Measurements from ENCODE around the gene FHIT. TPM values are rescaled to one million over a fixed set of nuclear protein-coding genes. Genes with fewer than 3 reads are reported as not detected.

The FHIT gene
- total and polyA plus RNA-seq, 10 of the 15 experiments (the other 5 are each of a cell fraction or from before 2014, with no cell fraction given): 4.2 to 14.9 (median 9.4) TPM

DNA sequence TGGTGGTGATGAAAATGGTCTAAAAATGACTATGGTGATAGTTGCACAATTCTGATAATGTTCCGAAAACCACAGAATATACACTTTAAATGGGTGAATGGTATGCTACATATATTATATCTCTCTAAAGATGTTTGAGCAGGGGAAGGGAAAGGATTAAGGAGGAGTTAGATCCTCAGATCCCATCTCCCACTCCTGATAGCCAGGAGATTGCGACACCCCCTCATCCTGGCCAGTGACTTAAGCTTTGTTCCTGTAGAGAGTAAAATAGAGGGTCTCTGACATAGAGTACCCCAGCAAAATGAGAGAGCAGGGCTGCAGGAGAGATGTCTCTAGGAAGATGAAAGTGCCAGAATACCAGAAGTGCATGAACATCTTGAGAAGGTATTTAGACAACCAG lies 984.8 kb downstream of the FHIT start:
- no TSS peak for BruUV-seq (replicated peaks)
- DNase-seq (ENCODE audit: low read depth, low spot score): no peak
- FAIRE-seq: no peak
- Histone ChIP-seq H3K27ac (ENCODE audit: control insufficient read depth, insufficient read depth) (no peak overlapping the region), H3K36me3 (ENCODE audit: control insufficient read depth in 2 of 2, insufficient read depth in 2 of 2, low read length in 1 of 2) (no peaks in the 10 kb centered on the region), H3K79me2 (ENCODE audit: control insufficient read depth, insufficient read depth, low read length) (no peaks in the 10 kb centered on the region), H3K4me2 (ENCODE audit: control insufficient read depth, insufficient read depth) (no peak overlapping the region), H3K9ac (ENCODE audit: control insufficient read depth, insufficient read depth, low read length) (no peak overlapping the region), H3K27me3 (replicated peaks in 1 of 2; ENCODE audit: control insufficient read depth in 2 of 2, insufficient read depth in 2 of 2, low read length in 1 of 2) (no peaks in the 10 kb centered on the region; a peak in 2 of 4 replicates), H3K4me3 (no peak overlapping the region), H3K4me1 (ENCODE audit: control insufficient read depth, insufficient read depth, low read length) (no peaks in the 10 kb centered on the region), H4K20me1 (ENCODE audit: control insufficient read depth, insufficient read depth) (no peaks in the 10 kb centered on the region), H3K9me3 (replicated peaks; ENCODE audit: control insufficient read depth, insufficient read depth, low read length) (no peaks in the 10 kb centered on the region), H2AFZ (ENCODE audit: control insufficient read depth, low read depth, low read length) (no peak overlapping the region)
- intact Hi-C loops (cut with micrococcal nuclease; ENCODE audit: unreplicated experiment): no loop called here
- no peak for ATAC-seq
- ChIA-PET SMC1A (ENCODE audit: uncharacterized antibody, unreplicated experiment) (no interaction called here), POLR2A (no interaction called here), CTCF (no interaction called here), RAD21 (ENCODE audit: unreplicated experiment) (no interaction called here)
- no peak for TF ChIP-seq HDAC2 (IDR thresholded peaks at IDR 0.05)
- TF ChIP-seq ASH2L (IDR thresholded peaks at IDR 0.05; ENCODE audit: borderline replicate concordance, low read depth): no peak
- TF ChIP-seq ZNF622 (IDR thresholded peaks at IDR 0.05): no peak
- no peak for TF ChIP-seq CBFB (IDR thresholded peaks at IDR 0.05; ENCODE audit: low read depth)
- TF ChIP-seq IRF4 (IDR thresholded peaks at IDR 0.05; ENCODE audit: low read depth, low read length): no peak
- TF ChIP-seq MTA2 (IDR thresholded peaks at IDR 0.05; ENCODE audit: low read depth): no peak
- no peak for TF ChIP-seq TCF3 (IDR thresholded peaks at IDR 0.05; ENCODE audit: borderline replicate concordance, insufficient read depth, low read depth, low read length)
- no peak for TF ChIP-seq STAT1 (conservative IDR thresholded peaks at IDR 0.05)
- no peak for TF ChIP-seq NFYB (IDR thresholded peaks at IDR 0.05; ENCODE audit: insufficient read depth, low read depth, low read length)
- TF ChIP-seq USF2 (IDR thresholded peaks at IDR 0.05; ENCODE audit: borderline replicate concordance, low read depth, low read length): no peak
- no peak for TF ChIP-seq NRF1 (conservative IDR thresholded peaks at IDR 0.05; ENCODE audit: low read depth, low read length)
- no peak for TF ChIP-seq BCL11A (IDR thresholded peaks at IDR 0.05; ENCODE audit: low read depth, low read length)
- WGBS (ENCODE audit: insufficient coverage, insufficient replicate concordance, low lambda C conversion rate, missing lambda C conversion rate): 50% methylated on average over 2 of the region's 2 CpGs
- in situ Hi-C loops (cut with MboI): no loop called here
